ENCODE data around the gene DROSHA. TPM values are rescaled to one million over a fixed set of nuclear protein-coding genes. Genes with fewer than 3 reads are reported as not detected.

Gene DROSHA
- total RNA-seq, 1 donor from 2014 or later: 97.3 TPM

GRCh38 chr5:31470608-31471007, 61.3 kb downstream of the DROSHA start:
- no peak for DNase-seq (ENCODE audit: extremely low spot score, unreplicated experiment)
- no peak for TF ChIP-seq CTCF (conservative IDR thresholded peaks at IDR 0.05)
- Mint-ChIP-seq H3K27ac (no peak overlapping the region), H3K4me3 (no peak overlapping the region), H3K27me3 (no peaks in the 10 kb centered on the region), H3K36me3 (peaks cover 36% of the 10 kb centered on the region), H3K4me1 (ENCODE audit: unreplicated experiment) (no peaks in the 10 kb centered on the region), H3K9me3 (no peaks in the 10 kb centered on the region)

- H3K27me3 Mint-ChIP-seq: no peaks in the 10 kb centered on the region
- H3K4me3 Mint-ChIP-seq: no peak overlapping the region
- H3K4me1 Mint-ChIP-seq (ENCODE audit: unreplicated experiment): no peaks in the 10 kb centered on the region
- peaks cover 39% of the 10 kb centered on the region for H3K36me3 Mint-ChIP-seq
- no peak for TF ChIP-seq CTCF (conservative IDR thresholded peaks at IDR 0.05)
- H3K9me3 Mint-ChIP-seq: no peaks in the 10 kb centered on the region
- no peak overlapping the region for H3K27ac Mint-ChIP-seq
- DNase-seq (ENCODE audit: extremely low spot score, unreplicated experiment): no peak
These were observed 62.0 kb downstream of the DROSHA start for GRCh38 chr5:31469886-31470285.

GRCh38 chr5:31469466-31469865, 62.4 kb downstream of the DROSHA start:
- Mint-ChIP-seq H3K4me1 (ENCODE audit: unreplicated experiment) (no peaks in the 10 kb centered on the region), H3K36me3 (peaks cover 42% of the 10 kb centered on the region), H3K27me3 (no peaks in the 10 kb centered on the region), H3K9me3 (no peaks in the 10 kb centered on the region), H3K4me3 (no peak overlapping the region), H3K27ac (no peak overlapping the region)
- TF ChIP-seq CTCF (conservative IDR thresholded peaks at IDR 0.05): no peak
- DNase-seq (ENCODE audit: extremely low spot score, unreplicated experiment): no peak

- no peaks in the 10 kb centered on the region for H3K27me3 Mint-ChIP-seq
- no peak overlapping the region for H3K27ac Mint-ChIP-seq
- H3K4me1 Mint-ChIP-seq (ENCODE audit: unreplicated experiment): no peaks in the 10 kb centered on the region
- TF ChIP-seq CTCF (conservative IDR thresholded peaks at IDR 0.05): no peak
- H3K36me3 Mint-ChIP-seq: peaks cover 58% of the 10 kb centered on the region
- no peak overlapping the region for H3K4me3 Mint-ChIP-seq
- DNase-seq (ENCODE audit: extremely low spot score, unreplicated experiment): no peak
- H3K9me3 Mint-ChIP-seq: no peaks in the 10 kb centered on the region
These were observed 66.6 kb downstream of the DROSHA start for GRCh38 chr5:31465291-31465690.

GRCh38 chr5:31464081-31464480, 67.8 kb downstream of the DROSHA start:
- Mint-ChIP-seq H3K4me1 (ENCODE audit: unreplicated experiment) (no peaks in the 10 kb centered on the region), H3K27ac (no peak overlapping the region), H3K4me3 (no peak overlapping the region), H3K9me3 (peaks cover 5% of the 10 kb centered on the region), H3K27me3 (no peaks in the 10 kb centered on the region), H3K36me3 (peaks cover 65% of the 10 kb centered on the region)
- DNase-seq (ENCODE audit: extremely low spot score, unreplicated experiment): no peak
- no peak for TF ChIP-seq CTCF (conservative IDR thresholded peaks at IDR 0.05)

GRCh38 chr5:31463351-31463750, 68.5 kb downstream of the DROSHA start:
- peaks cover 61% of the 10 kb centered on the region for H3K36me3 Mint-ChIP-seq
- no peak overlapping the region for H3K4me3 Mint-ChIP-seq
- TF ChIP-seq CTCF (conservative IDR thresholded peaks at IDR 0.05): no peak
- no peaks in the 10 kb centered on the region for H3K4me1 Mint-ChIP-seq (ENCODE audit: unreplicated experiment)
- no peak for DNase-seq (ENCODE audit: extremely low spot score, unreplicated experiment)
- no peak overlapping the region for H3K27ac Mint-ChIP-seq
- H3K9me3 Mint-ChIP-seq: peaks cover 5% of the 10 kb centered on the region
- H3K27me3 Mint-ChIP-seq: no peaks in the 10 kb centered on the region
